Uterus (tissue), 4 donors: Measurements from ENCODE around the gene DPP6. TPM values are rescaled to one million over a fixed set of nuclear protein-coding genes. Genes with fewer than 3 reads are reported as not detected.
"Not testable (repeated sequence)": the region's sequence is repeated elsewhere in the genome, so short reads cannot be mapped to it uniquely, and the experiment has no call there.

Experiments used
- DNase-seq, 2 donors: peaks; one replicate each; pipeline ENCODE4 v3.0.0-alpha.2; 2019 to 2020
- H3K27ac ChIP-seq, 2 donors: fragments of 200-600 bp; sonication (generic); 1 replicate in 1 of 2; 2 replicates in 1 of 2; pipeline ENCODE4 v1.5.1; 2016 to 2018
- H3K27me3 ChIP-seq, 2 donors: fragments of 200-600 bp; sonication (generic); one replicate each; pipeline ENCODE4 v1.5.1; 2018 to 2019; ENCODE audit warnings: control low read depth in 1 of 2
- H3K36me3 ChIP-seq, 2 donors: fragments of 200-600 bp; sonication (generic); one replicate each; pipeline ENCODE4 v1.5.1; 2019; ENCODE audit warnings: control low read depth in 1 of 2
- H3K4me1 ChIP-seq, 2 donors: fragments of 200-600 bp; sonication (generic); one replicate each; pipeline ENCODE4 v1.5.1; 2018 to 2019; ENCODE audit warnings: control low read depth in 1 of 2
- H3K4me3 ChIP-seq, 2 donors: fragments of 200-600 bp; sonication (generic); 1 replicate in 1 of 2; 2 replicates in 1 of 2; pipeline ENCODE4 v1.5.1; 2018 to 2019; ENCODE audit warnings: mild to moderate bottlenecking in 1 of 2
- H3K9me3 ChIP-seq, 2 donors: fragments of 200-600 bp; sonication (generic); one replicate each; pipeline ENCODE4 v1.5.1; 2019; ENCODE audit warnings: control low read depth in 1 of 2
- POLR2A ChIP-seq, 2 donors: fragments of 450-650 bp; IDR thresholded peaks; one replicate each; pipeline ENCODE4 v1.6.1; 2016; ENCODE audit warnings: antibody characterized with exemption in 2 of 2, mild to moderate bottlenecking in 1 of 2, moderate library complexity in 1 of 2
- intact Hi-C: fragments of 100-400 bp; cut with DNase I; formaldehyde crosslinking; loops from one replicate; pipeline ENCODE4 v1.15.1; 2023; ENCODE audit warnings: low total_unique reads
- total RNA-seq, 4 donors: library from RNA; depleted of rRNA in 3 of 4; stranded (reverse); fragments of >200 nt in 3 of 4; gene quantifications; one replicate each; pipeline versions ENCODE4 v1.1.0 to v1.2.4, GENCODE V29; 2014 to 2023
- TF ChIP-seq, protein P1 (sequence below), 4 experiments: fragments of 200-600 bp in 2 of 4; fragments of 450-650 bp in 2 of 4; sonication (generic) in 2 of 4; IDR thresholded peaks; one replicate each; pipeline ENCODE4 v1.5.1; 2016 to 2019; ENCODE audit warnings: antibody characterized with exemption in 4 of 4, mild to moderate bottlenecking in 2 of 4, moderate library complexity in 1 of 4
- donor health status: DM: yes; HTN: yes; CAD: no.

The DPP6 gene
- total RNA-seq, 4 donors from 2014 or later: 4.1 to 107 (median 42.7) TPM

DNA sequence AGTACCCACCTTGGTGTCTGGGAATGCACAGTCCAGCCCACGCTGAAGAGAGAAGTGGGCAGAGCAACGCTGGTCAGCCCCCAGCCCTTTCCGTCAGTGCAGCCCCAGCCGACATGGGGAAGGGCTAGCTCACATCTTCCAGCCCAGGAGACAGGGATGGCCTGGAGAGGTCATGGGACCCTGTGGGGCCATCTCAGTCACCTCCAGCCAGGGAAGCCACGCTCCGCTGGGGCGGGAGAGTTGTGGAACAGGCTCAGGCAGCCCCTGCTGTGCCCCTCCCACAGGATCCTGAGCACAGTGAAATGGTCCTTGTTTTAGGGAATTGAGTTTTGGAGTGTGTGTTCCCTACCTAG is 865.6 kb downstream of the DPP6 start:
- Histone ChIP-seq H3K27me3 (peaks cover 0 to 3% of the 10 kb centered on the region in 2 donors), H3K4me3 (no peak overlapping the region), H3K4me1 (no peaks in the 10 kb centered on the region), H3K36me3 (no peaks in the 10 kb centered on the region), H3K9me3 (no peaks in the 10 kb centered on the region), H3K27ac (no peak overlapping the region)
- TF ChIP-seq POLR2A (IDR thresholded peaks at IDR 0.05): no peak
- TF ChIP-seq, protein P1, sequence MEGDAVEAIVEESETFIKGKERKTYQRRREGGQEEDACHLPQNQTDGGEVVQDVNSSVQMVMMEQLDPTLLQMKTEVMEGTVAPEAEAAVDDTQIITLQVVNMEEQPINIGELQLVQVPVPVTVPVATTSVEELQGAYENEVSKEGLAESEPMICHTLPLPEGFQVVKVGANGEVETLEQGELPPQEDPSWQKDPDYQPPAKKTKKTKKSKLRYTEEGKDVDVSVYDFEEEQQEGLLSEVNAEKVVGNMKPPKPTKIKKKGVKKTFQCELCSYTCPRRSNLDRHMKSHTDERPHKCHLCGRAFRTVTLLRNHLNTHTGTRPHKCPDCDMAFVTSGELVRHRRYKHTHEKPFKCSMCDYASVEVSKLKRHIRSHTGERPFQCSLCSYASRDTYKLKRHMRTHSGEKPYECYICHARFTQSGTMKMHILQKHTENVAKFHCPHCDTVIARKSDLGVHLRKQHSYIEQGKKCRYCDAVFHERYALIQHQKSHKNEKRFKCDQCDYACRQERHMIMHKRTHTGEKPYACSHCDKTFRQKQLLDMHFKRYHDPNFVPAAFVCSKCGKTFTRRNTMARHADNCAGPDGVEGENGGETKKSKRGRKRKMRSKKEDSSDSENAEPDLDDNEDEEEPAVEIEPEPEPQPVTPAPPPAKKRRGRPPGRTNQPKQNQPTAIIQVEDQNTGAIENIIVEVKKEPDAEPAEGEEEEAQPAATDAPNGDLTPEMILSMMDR (IDR thresholded peaks at IDR 0.05): no peak
- no peak for DNase-seq
- intact Hi-C loops: no loop called here

DNA sequence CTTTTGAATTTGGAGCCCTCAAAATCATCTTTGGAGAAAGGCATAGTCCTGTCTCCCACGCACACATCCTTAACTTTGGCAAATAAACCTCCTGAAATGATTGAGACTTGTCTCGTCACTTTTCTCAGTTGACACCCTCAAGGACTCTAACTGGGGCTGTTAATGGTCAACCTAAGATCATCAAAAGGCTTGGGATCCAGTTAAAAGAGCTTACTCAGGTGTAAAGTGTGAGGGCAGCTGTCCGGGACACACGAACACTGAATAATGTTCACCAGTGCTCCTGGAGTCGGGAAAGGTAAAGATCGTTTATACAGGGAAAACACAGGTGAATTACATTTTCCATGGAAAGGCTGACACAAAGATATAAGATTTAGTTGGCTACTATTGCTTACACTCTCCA is 866.1 kb downstream of the DPP6 start:
- DNase-seq: no peak
- Histone ChIP-seq H3K27ac (no peak overlapping the region), H3K4me3 (no peak overlapping the region), H3K36me3 (no peaks in the 10 kb centered on the region), H3K27me3 (peaks cover 0 to 3% of the 10 kb centered on the region in 2 donors), H3K4me1 (no peaks in the 10 kb centered on the region), H3K9me3 (no peaks in the 10 kb centered on the region)
- intact Hi-C loops: no loop called here
- TF ChIP-seq POLR2A (IDR thresholded peaks at IDR 0.05): no peak
- TF ChIP-seq, protein P1 (IDR thresholded peaks at IDR 0.05): no peak

DNA sequence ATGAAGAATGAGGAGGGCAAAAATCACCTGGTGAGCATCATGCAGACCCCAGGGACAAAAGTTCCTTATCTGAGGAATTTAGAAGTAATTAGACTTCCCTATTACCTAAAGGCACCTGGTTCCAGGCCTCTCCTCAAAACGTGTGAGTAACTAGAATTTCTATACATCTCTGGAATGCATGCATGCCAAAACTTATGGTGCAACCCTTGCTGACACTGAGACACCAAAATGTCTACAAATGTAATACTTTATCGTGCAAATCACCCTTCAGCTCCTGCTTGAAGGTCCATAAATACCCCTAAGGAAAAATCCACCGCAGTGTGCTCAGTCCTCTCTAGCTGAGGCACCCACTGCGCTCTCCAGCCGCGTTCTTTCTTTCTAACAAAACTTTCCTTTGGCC is 866.5 kb downstream of the DPP6 start:
- H3K4me3 ChIP-seq: no peak overlapping the region
- no peak for DNase-seq
- intact Hi-C loops: no loop called here
- peaks cover 0 to 3% of the 10 kb centered on the region in 2 donors for H3K27me3 ChIP-seq
- H3K36me3 ChIP-seq: no peaks in the 10 kb centered on the region
- no peak overlapping the region for H3K27ac ChIP-seq
- TF ChIP-seq, protein P1 (IDR thresholded peaks at IDR 0.05): no peak
- TF ChIP-seq POLR2A (IDR thresholded peaks at IDR 0.05): no peak
- H3K4me1 ChIP-seq: no peaks in the 10 kb centered on the region
- H3K9me3 ChIP-seq: no peaks in the 10 kb centered on the region

DNA sequence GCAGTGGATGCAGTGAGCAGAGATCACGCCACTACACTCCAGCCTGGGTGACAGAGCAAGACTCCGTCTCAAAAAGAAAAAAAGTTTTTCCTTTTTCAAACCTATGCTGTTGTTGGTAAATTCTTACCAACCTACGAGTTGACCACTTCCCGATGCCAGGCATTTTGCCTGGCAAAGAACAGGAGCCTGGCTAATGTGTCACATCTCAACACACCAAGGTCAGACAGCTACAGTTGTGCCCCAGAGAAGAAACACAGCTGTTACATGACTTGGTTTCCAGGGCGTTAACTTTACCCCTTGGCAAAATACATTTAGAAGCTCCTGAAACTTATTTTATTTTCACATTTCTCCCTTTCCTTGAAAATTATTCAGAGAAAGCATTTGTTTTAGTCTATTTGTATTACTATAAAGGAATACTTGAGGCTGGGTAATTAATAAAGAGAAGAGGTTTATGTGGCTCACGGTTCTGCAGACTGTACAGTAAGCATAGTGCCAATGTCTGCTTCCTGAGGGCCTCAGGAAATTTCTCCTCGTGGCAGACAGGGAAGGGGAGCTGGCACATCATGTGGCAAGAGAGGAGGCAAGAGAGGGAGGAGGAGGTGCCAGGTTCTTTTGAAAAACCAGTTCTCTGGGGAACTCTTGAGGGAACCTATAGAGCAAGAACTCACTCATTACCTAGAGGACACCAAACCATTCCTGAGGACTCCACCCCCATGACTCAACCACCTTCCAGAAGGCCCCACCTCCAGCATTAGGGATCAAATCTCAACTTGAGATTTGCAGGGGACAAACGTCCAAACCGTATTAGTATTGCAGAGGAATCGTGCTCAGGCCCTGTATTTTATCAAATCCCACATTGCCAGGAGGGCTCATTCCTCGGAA is 867.4 kb downstream of the DPP6 start:
- Histone ChIP-seq H3K27me3 (no peaks in the 10 kb centered on the region), H3K9me3 (no peaks in the 10 kb centered on the region), H3K4me1 (no peaks in the 10 kb centered on the region), H3K27ac (no peak overlapping the region), H3K36me3 (no peaks in the 10 kb centered on the region), H3K4me3 (no peak overlapping the region)
- no peak for DNase-seq
- TF ChIP-seq, protein P1 (IDR thresholded peaks at IDR 0.05): no peak
- no peak for TF ChIP-seq POLR2A (IDR thresholded peaks at IDR 0.05)
- intact Hi-C loops: loop anchor here (10.0 kb wide), 1 partner anchor 425 kb away; no protein-coding TSS in a partner anchor

DNA sequence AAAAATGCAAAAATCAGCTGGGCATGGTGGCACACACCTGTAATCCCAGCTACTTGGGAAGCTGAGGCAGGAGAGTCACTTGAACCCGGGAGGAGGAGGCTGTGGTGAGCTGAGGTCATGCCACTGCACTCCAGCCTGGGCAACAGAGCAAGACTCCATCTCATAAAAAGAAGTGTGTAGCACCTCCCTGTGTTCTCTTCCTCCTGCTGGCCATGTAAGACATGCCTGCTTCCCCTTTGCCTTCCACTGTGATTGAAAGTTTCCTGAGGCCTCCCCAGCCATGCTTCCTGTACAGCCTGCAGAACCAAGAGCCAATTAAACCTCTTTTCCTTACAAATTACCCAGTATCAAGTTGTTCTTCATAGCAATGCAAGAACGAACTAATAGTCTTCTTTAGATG is 870.3 kb downstream of the DPP6 start:
- H3K4me3 ChIP-seq, H3K9me3 ChIP-seq, H3K36me3 ChIP-seq, H3K27me3 ChIP-seq, H3K27ac ChIP-seq, H3K4me1 ChIP-seq, DNase-seq: not testable (repeated sequence)
- intact Hi-C loops: loop anchor here (10.0 kb wide), 1 partner anchor 422 kb away; no protein-coding TSS in a partner anchor
